Jurkat, Clone E6-1 (cell line): Measurements from ENCODE around the gene DOLK. TPM values are rescaled to one million over a fixed set of nuclear protein-coding genes. Genes with fewer than 3 reads are reported as not detected.
"Not testable (repeated sequence)": the region's sequence is repeated elsewhere in the genome, so short reads cannot be mapped to it uniquely, and the experiment has no call there.

Source experiments
- DNase-seq: peaks from one replicate; pipeline ENCODE4 v3.0.0-alpha.2; 2011; ENCODE audit warnings: low read depth, low spot score
- H3K4me3 ChIP-seq: 2 replicates; pipeline ENCODE4 v1.5.1; 2011; ENCODE audit warnings: mild to moderate bottlenecking, low read length, control low read depth, moderate library complexity
- polyA plus RNA-seq: library from polyadenylated mRNA; unstranded; fragments of >200 nt; gene quantifications from one replicate; pipeline ENCODE4 v1.2.1, GENCODE V29; 2012; ENCODE audit warnings: missing spikeins; ENCODE audit not compliant: insufficient read length, insufficient read depth

The DOLK gene
- polyA plus RNA-seq = 10.5 TPM

DNA sequence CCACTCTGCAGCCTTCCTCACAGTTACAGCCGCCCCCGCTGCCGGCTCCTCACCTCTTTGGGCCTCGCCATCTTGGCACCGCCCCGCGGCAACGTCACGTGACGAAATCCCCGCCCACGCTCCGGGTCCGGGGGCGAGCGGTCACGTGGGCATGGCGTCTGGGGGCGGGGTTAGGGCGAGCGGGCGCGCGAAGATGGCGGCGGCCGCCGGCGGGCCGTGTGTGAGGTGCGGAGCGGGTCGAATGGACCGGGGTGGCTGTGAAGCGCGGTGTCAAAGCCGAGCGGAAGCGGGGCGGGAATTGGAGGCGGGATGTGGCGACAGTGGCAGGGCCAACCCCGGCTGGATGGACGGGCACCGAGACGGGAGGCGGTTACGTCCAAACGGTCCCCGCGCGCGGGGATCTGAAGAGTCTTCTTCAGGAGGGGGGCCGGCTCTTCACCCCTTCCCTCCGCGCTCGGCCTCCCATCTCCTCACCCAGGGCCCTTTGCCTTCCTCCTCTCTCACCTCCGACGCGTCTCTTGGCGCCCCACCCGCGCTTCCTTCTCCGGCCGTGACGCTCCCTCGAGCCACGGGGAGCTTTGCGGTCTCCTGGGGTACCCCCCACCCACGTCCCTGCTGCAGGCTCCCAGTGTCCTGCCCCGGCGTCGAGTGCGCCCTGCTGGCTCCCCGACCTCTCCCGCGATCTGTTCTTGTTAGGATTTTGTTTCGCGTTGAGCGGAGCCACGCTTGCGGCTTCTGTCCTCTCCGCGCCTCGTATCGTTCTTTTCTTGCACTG is at the start of gene DOLK, which contains the start of gene NUP188:
DOLK (minus strand) TSS at position 77 of the 775 bp plus-strand sequence. CDS start 300 bp downstream, outside the sequence.
NUP188 (plus strand) TSS at position 173 of the 775 bp plus-strand sequence; CDS start at position 194, 21 bp downstream.
- H3K4me3 ChIP-seq = peak within 1 kb of the TSS; percentile 72
- DNase-seq = peak; percentile 78

DNA sequence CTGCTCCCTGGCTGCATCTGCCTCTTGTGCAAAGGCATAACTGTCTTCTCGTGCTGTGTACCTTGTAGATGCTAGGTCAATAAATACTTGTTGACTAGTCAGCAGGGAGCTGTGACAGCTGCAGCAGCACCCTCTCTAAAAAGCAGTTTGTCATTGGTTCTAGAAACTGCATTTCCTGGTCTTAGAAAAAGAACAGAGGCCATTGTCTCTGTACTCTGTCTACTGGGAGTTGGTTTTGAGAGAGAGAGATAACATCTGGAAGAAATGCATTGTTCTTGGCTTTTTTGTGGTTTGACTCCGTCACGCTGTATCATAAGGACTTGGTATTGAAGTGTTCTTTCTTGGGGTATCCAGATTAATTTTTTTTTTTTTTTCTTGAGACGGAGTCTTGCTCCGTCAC is 48.4 kb upstream of the DOLK start:
- H3K4me3 ChIP-seq = no peak overlapping the region
- peak; percentile 86 for DNase-seq

DNA sequence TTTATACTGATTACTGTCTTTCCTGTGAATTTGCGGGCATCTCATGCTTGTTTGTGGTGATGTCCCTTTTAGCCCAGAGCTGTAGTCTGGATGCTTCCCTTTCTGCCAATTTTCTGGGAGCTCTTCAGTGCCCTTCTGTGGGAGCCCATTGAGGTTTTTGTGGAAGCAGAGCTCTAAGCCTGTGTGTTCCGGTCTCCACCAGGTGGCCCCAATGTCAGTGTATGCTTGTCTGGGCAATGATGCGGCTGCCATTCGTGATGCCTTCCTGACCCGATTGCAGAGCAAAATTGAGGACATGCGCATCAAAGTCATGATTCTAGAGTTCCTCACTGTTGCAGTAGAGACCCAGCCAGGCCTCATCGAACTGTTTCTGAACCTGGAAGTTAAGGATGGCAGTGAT is 45.6 kb upstream of the DOLK start:
- peak; percentile 41 for DNase-seq
- no peak overlapping the region for H3K4me3 ChIP-seq

DNA sequence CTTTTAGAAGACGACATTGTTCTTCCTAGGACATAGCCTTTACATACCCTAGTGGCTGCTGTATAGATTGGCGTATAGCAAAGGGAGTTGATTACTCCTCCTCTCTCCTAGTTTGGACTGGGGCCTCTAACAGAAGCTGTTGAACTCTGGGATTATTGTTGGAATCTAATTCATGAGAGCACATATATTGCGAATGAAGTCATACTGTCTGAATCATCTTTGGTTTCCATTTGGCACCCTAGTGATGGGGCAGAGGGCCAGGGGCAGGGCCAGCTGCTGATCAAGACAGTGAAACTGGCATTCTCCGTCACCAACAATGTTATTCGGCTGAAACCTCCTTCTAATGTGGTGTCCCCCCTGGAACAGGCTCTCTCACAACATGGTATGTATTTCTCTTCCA is 40.4 kb upstream of the DOLK start:
- no peak overlapping the region for H3K4me3 ChIP-seq
- no peak for DNase-seq

DNA sequence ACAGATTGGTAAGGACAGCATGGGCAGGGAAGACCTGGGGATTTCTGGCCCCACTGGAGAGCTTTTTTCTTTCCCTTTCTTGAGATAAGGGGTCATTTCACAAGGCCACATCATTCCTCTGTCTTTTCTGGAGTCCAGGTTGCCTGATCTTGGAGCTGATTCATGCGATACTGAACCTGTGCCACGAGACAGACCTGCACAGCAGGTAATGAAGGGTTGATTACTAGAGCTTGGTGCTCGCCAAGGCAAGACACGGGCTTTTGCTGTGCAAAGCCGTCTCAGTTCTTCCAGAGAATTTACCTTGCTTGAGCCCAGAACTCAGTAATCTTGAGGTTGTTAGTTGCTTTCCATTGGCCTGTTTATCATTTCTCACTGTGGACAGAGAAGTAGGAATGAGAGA is 39.3 kb upstream of the DOLK start:
- H3K4me3 ChIP-seq = no peak overlapping the region
- no peak for DNase-seq

DNA sequence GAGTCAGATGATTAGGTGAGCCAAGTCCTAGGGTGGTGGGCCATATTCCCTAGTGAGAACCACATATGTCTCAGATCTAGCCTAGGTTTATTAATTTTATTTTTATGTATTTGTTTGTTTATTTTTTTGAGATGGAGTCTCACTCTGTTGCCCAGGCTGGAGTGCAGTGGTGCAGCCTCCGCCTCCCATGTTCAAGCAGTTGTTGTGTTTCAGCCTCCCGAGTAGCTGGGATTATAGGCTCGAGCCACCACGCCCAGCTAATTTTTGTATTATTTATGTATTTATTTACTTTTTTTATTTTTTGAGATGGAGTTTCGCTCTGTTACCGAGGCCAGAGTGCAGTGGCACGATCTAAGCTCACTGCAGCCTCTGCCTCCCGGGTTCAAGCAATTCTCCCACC is 36.1 kb upstream of the DOLK start:
- DNase-seq = no peak
- H3K4me3 ChIP-seq = no peak overlapping the region

DNA sequence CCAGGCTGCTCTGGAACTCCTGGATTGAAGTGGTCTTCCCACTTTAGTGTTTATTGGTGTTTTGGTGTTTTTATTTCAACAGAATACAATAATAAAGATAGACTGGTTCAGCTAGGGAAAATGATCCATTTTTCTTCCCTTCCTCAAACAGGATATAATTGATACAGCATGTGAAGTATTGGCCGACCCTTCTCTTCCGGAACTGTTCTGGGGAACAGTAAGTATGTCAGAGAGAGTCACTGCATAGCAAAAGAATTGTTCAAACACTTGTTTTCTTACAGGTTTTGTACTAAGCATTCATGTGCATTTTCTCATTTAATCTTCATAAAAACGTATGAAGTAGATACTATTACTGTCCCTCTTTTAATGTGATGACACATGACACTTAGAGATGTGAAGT is 31.7 kb upstream of the DOLK start:
- DNase-seq = no peak
- no peak overlapping the region for H3K4me3 ChIP-seq

DNA sequence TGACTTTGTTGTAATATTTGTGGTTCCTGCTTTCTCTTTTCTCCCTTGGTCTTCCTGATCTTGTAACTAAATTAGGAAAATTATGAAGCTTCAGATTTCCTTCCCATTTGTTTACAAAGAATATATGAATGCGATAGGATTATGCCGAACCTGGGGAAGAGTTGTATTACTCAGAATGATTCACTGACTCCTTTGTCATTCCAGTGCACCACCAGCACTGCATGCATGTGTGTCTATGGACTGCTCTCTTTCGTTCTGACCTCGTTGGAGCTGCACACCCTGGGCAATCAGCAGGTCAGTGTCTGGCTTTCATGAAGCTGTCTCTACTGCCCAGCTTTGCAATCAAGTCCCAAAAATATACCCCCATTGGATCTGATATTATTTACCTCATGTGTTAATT is 25.6 kb upstream of the DOLK start:
- DNase-seq = no peak

DNA sequence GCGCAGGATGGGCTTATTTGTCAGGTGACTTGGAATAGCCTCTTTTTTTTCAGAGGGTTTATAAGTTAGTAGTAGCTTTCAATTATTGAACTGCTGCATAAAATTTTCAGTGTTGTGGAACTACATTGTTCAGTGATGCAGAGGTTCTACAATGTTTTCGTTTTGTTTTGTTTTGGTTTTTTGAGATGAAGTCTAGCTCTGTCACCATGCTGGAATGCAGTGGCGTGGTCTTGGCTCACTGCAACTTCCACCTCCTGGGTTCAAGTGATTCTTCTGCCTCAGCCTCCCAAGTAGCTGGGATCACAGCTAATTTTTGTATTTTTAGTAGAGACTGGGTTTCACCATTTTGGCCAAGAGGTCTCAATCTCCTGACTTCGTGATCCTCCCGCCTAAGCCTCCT is 22.1 kb upstream of the DOLK start:
- no peak for DNase-seq
- H3K4me3 ChIP-seq = no peak overlapping the region

More for the DNA sequence above, 25.6 kb upstream of the DOLK start:
- no peak overlapping the region for H3K4me3 ChIP-seq

DNA sequence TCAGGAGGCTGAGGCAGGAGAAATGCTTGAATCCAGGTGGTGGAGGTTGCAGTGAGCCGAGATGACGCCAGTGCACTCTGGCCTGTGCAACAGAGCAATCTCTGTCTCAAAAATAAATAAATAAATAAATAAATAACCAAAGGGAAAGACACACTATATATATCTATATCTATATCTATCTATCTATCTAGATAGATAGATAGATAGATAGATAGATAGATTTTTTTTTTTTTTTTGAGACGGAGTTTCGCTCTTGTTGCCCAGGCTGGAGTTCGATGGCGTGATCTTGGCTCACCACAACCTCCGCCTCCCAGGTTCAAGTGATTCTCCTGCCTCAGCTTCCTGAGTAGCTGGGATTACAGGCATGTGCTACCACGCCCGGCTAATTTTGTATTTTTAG is 14.0 kb upstream of the DOLK start:
- not testable (repeated sequence) for DNase-seq, H3K4me3 ChIP-seq

DNA sequence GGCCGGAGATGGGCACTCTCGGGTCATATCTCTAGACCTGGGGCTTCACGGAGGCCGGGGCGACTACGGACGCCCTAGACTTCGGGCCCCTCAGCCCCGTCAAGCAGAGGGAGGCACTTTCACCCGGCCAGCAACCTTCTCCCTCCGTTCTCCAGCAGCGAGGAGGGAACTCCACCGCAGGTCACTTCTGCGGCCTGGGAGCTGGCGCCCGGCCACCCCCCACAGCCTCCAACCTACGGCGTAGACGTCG is 201 bp downstream of the DOLK start:
- H3K4me3 ChIP-seq = peak overlapping the region; percentile 72
- no peak for DNase-seq

DNA sequence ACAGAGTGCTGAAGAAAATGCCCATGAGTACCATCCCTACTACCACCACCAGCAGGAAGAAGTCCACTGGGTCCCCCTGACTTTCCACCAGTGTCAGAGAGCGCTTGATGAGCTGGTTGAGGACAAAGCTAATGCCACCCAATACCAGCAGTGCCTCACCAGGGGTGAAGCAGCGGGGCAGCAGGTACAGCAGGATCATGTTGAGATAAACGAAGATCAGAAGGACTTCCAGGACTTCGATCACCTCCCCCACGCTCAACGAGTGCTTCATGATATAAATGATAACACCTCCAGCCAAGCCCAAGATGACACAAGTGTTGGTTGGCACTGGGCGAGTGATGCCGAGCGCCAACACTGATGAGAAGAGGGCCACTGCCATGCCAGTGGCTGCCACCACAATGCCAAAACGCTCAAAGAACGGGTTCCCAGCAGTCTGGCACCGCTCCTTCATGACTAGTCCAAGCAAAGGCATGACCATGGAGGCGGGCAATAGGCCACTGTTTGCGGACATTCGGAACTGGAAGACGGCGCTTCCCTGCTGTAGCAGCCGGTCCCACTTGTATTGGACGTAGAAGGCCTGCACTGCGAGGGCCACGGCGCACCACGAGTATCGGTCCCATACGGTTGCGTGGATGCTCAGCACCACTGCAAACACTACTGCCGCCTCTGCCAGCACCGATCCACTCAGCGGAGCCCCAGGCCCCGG is 679 bp downstream of the DOLK start:
- H3K4me3 ChIP-seq = peak overlapping the region; percentile 72
- no peak for DNase-seq

DNA sequence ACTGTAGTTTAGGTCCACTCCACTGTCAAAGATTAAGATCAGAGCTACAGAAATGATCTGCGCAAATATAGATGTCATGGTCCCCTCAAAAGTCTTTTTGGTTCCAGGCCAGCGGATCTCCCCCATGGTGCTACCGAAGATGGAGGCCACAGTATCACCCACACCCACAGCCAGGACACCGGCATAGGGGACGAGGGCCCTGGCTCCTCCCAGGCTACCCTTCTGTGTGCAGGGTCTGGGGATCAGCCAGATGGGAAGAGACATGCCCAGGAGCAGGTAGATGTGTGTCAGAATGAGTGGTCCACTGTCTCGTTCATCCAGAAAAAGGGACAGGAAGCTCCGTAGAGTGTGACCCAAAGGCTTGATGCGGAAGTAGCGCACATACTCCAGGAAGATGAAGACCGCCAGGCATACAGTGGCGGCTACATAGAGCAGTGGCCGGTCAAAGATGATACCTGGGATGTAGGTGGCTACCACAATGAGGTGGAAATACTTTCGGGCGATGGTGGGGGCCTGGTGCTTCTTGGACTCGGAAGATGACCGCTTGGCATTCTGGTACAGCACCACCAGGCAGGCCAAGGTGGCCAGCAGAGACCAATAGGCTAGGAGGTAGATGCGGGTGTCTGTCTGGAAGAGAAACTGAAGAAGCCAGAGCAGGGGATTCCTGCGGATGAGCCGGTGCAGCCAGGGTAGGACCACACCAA is 1.5 kb downstream of the DOLK start:
- DNase-seq = no peak
- no peak overlapping the region for H3K4me3 ChIP-seq

DNA sequence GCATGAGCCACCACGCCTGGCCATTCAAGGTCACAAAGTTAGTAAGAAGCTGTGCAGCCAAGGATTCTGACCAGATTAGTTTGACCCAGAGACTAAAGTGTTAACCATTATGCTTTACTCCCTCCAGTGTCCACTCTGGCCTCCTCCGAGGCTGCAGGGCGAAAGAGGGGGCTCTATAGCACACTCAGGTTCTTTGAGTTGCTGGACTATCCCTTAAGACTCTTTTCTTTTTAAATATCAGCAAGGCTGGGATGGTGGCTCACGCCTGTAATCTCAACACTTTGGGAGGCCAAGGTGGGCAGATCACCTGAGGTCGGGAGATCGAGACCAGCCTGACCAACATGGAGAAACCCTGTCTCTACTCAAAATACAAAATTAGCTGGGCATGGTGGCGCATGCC is 2.4 kb downstream of the DOLK start:
- not testable (repeated sequence) for H3K4me3 ChIP-seq, DNase-seq

DNA sequence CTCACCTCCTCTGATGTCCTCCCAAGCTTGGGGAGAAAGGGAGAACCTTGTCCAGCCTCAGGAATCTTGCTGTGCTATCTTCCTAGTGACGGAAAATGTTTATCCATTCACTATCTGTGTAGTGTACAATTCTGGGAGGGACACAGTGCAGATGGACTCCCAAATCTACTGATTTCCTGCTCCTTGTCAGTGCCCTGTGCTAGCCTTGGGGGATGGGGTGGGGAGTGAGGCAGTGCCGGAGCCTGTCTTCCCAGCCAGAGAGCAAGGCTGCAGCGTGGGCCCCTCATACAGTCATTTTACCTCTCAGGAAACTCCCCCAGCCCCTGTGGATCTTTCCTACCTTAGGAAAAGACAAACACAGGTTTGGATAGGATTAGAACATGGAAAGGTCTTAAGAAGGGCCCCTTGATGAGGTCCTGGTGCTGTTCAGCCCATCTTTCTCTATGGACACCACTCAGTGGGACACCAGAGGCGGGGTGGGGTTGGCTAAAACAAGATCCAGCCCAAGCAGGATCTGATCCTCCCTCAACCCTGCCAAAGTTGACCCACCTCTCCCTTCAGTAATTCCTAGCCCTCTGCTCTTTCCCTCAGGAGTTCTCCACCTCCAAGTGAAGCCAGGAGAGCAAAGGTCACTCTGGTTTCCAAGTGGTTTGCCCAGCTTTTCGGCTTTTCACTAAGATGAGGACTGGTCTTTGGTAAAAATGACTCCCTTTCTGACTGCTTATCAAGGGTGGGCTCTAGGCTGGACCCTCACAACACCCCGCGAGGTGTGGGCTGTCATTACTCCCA is 3.4 kb downstream of the DOLK start:
- no peak for DNase-seq
- H3K4me3 ChIP-seq = no peak overlapping the region

DNA sequence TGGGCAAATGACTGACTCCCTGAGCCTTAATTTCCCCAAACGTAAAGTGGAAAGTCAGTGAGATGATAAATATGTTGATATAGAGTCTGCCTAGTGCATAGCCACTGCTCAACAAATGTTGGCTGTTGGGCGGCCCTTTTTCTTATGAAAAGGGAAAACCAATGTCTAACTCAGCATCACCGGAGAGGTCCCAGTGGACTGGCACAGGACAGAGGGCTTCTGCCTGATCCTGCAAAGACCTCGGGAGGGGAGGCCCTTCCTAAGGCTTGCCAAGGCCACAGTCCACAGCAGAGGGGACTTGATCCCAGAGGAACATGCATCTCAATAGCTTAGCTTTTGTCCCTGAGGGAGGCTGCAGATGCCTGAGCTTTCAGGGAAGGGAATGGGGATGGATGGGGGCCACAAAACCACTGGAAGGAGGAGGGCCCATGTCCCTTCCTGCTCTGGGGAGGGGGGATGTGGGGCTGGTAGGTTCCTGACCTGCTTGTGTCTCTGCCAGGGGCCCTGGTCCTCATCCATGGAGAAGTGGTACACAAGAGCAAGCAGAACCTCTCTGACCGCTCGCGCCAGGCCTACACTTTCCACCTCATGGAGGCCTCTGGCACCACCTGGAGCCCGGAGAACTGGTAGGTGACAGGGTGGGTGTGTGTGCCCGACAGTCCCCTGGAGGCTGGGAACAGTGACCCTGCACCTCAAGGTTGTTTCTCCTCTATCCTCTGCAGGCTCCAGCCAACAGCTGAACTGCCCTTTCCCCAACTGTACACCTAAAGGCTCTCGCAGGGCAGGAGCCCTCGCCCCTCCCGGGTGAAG is 6.3 kb downstream of the DOLK start:
- DNase-seq = no peak
- no peak overlapping the region for H3K4me3 ChIP-seq

DNA sequence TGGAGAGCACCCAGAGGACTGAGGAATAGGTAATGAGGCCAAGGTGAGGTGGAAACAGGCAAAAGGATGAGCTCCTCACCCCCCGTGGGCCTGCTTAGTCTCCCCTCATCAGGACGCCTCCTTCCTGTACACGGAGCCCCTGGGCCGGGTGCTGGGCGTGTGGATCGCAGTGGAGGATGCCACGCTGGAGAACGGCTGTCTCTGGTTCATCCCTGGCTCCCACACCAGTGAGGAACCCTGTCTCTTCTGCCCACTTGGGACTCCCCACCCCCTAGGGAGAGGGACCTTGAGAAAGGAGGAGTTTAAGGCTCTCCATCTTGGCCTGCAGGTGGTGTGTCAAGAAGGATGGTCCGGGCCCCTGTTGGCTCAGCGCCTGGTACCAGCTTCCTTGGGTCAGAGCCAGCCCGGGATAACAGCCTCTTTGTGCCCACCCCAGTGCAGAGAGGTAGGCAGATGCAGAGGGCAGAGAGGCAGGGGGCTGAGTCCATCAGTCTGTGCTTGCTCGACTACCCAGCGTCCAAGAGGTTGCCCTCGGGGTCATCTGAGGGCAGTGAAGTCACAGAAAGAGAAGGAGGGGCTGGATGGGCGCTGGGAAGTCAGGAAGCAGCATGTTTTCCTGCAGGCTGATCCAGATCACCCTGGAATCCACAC is 7.0 kb downstream of the DOLK start:
- no peak for DNase-seq

More for the DNA sequence above, 7.0 kb downstream of the DOLK start:
- H3K4me3 ChIP-seq = no peak overlapping the region
